ENCODE data around the gene PARPBP. TPM values are rescaled to one million over a fixed set of nuclear protein-coding genes. Genes with fewer than 3 reads are reported as not detected.

PARPBP gene
- polyA plus RNA-seq, 2 of the 4 experiments (the other 2 are of a cell fraction) = 32.4 to 58.2 TPM

GRCh38 chr12:102172436-102172835, 52.5 kb downstream of the PARPBP start:
- CTCF ChIA-PET = no interaction called here
- no peak for FAIRE-seq

DNA sequence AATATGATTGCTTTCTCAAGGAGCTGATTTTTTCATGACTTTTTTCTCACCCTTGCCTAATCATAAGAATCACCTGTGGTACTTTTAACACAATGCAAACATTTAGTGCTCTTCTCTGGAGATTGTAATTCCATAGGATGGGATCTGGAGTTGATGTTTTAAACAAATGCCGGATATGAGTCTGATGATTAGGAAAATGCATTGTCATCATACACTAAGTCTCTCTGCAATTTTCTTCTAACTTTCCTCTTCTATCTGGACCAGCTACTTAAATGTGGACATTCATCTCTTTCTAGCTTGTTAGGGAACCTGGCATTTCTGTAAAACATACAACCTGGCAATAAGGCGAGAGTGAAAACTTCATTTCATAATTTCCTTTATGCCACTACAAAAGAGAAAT, 54.1 kb downstream of the PARPBP start:
- no peak overlapping the region for H3K27ac ChIP-seq
- H3K9me3 ChIP-seq = no peaks in the 10 kb centered on the region
- H3K4me2 ChIP-seq = no peak overlapping the region
- ChIA-PET POLR2A (no interaction called here), CTCF (interaction anchor here (1.5 kb wide), 1 partner anchor 567 kb away, joined by 6 read pairs; no protein-coding TSS in a partner anchor)
- 93% methylated on average over 2 of the region's 2 CpGs for WGBS (ENCODE audit: missing lambda C conversion rate)
- no peak for ATAC-seq
- FAIRE-seq = no peak
- no peak overlapping the region for H3K4me3 ChIP-seq
- peaks cover 11% of the 10 kb centered on the region; the same call in 2 of the 3 replicates for H3K4me1 ChIP-seq
- DNase-seq (ENCODE audit: low read depth in 1 of 2, low spot score in 1 of 2) = no peak
- TF ChIP-seq CHD4 (IDR thresholded peaks at IDR 0.05; ENCODE audit: borderline replicate concordance) = no peak
- TF ChIP-seq MAZ (IDR thresholded peaks at IDR 0.05; ENCODE audit: borderline replicate concordance, low read depth, low read length) = no peak
- TF ChIP-seq GATA3 (IDR thresholded peaks at IDR 0.05; ENCODE audit: borderline replicate concordance) = no peak
- TF ChIP-seq, protein P1, sequence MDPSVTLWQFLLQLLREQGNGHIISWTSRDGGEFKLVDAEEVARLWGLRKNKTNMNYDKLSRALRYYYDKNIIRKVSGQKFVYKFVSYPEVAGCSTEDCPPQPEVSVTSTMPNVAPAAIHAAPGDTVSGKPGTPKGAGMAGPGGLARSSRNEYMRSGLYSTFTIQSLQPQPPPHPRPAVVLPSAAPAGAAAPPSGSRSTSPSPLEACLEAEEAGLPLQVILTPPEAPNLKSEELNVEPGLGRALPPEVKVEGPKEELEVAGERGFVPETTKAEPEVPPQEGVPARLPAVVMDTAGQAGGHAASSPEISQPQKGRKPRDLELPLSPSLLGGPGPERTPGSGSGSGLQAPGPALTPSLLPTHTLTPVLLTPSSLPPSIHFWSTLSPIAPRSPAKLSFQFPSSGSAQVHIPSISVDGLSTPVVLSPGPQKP (IDR thresholded peaks at IDR 0.05; ENCODE audit: low read depth, low read length) = no peak
- TF ChIP-seq SMC3 (IDR thresholded peaks at IDR 0.05) = no peak
- no peak for TF ChIP-seq RNF2 (IDR thresholded peaks at IDR 0.05; ENCODE audit: borderline replicate concordance, low read depth)
- no peak for TF ChIP-seq JUN (IDR thresholded peaks at IDR 0.05)
- no peak for TF ChIP-seq CBX2 (IDR thresholded peaks at IDR 0.05; ENCODE audit: borderline replicate concordance, low read depth)

More at GRCh38 chr12:102172436-102172835, 52.5 kb downstream of the PARPBP start:
- DNase-seq (ENCODE audit: low read depth in 1 of 2, low spot score in 1 of 2) = no peak
- H3K4me3 ChIP-seq = no peak overlapping the region
- TF ChIP-seq EHMT2 (IDR thresholded peaks at IDR 0.05; ENCODE audit: low read depth) (no peak), HMGXB4 (CRISPR knock-in tag; IDR thresholded peaks at IDR 0.05; ENCODE audit: borderline replicate concordance) (no peak), JUNB (IDR thresholded peaks at IDR 0.05) (no peak), POLR2AphosphoS2 (conservative IDR thresholded peaks at IDR 0.05; ENCODE audit: low read length) (no peak), EHF (CRISPR knock-in tag; IDR thresholded peaks at IDR 0.05) (no peak), FOSL2 (IDR thresholded peaks at IDR 0.05) (no peak), FOSL2 (CRISPR knock-in tag; IDR thresholded peaks at IDR 0.05) (no peak), BCL3 (IDR thresholded peaks at IDR 0.05) (no peak), CHD4 (IDR thresholded peaks at IDR 0.05; ENCODE audit: borderline replicate concordance) (no peak)
- no peak overlapping the region for H3K4me2 ChIP-seq
- peaks cover 11% of the 10 kb centered on the region; the same call in 2 of the 3 replicates for H3K4me1 ChIP-seq
- ATAC-seq = no peak
- H3K27ac ChIP-seq = no peak overlapping the region
- no peaks in the 10 kb centered on the region for H3K9me3 ChIP-seq
- POLR2A ChIA-PET = no interaction called here

DNA sequence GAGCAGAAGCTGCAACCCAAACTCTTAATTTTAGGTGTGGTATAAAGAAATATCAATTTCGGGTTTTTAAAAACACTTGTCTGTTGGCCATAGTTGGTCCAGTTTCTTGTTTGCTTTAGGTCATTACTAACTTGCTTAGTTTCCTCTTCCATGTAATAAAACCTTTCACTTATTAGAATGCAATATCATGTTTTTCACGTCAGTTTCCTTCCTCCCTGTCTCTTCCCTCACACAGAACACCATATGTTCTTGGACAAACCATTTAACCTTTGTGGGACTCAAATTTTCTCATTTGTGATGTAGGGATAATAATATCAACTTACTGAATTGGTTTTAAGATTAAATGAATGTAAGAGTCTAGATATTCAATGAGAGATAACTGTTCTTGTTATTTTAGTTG, 54.8 kb downstream of the PARPBP start:
- no peak overlapping the region for H3K4me3 ChIP-seq
- H3K9me3 ChIP-seq = no peaks in the 10 kb centered on the region
- no peak overlapping the region for H3K4me2 ChIP-seq
- H3K27ac ChIP-seq = no peak overlapping the region
- WGBS (ENCODE audit: missing lambda C conversion rate) = 89% methylated on average over 2 of the region's 2 CpGs
- CTCF ChIA-PET = interaction anchor here (1.3 kb wide), 1 partner anchor 309 kb away, joined by 4 read pairs; no protein-coding TSS in a partner anchor
- POLR2A ChIA-PET = no interaction called here
- H3K4me1 ChIP-seq = peaks cover 11% of the 10 kb centered on the region; the same call in 2 of the 3 replicates
- ATAC-seq (no peak), FAIRE-seq (no peak), DNase-seq (ENCODE audit: low read depth in 1 of 2, low spot score in 1 of 2) (no peak)
- TF ChIP-seq CHD2 (IDR thresholded peaks at IDR 0.05; ENCODE audit: low read length, partially characterized antibody) = no peak
- TF ChIP-seq HOXB13 (CRISPR knock-in tag; IDR thresholded peaks at IDR 0.05; ENCODE audit: low read depth) = no peak
- no peak for TF ChIP-seq ZC3H11A (IDR thresholded peaks at IDR 0.05)
- no peak for TF ChIP-seq KDM5A (IDR thresholded peaks at IDR 0.05)
- TF ChIP-seq FOSB (CRISPR knock-in tag; IDR thresholded peaks at IDR 0.05) = no peak
- no peak for TF ChIP-seq ESRRA (IDR thresholded peaks at IDR 0.05; ENCODE audit: borderline replicate concordance, low read length)
- no peak for TF ChIP-seq HDAC2 (IDR thresholded peaks at IDR 0.05)
- TF ChIP-seq HEYL (CRISPR knock-in tag; IDR thresholded peaks at IDR 0.05) = no peak

Measured in A549 (cell line).